GM19351 (cell line): ENCODE measurements around the gene GAMT.
"Not testable (repeated sequence)": the region's sequence is repeated elsewhere in the genome, so short reads cannot be mapped to it uniquely, and the experiment has no call there.

Experiments
- ATAC-seq: cut with Tn5 transposase; IDR thresholded peaks from one replicate; pipeline ENCODE4 v1.9.1; 2021; ENCODE audit warnings: mild to moderate bottlenecking, moderate library complexity; ENCODE audit not compliant: unreplicated experiment

GAMT gene

GRCh38 chr19:1434040-1434366, 32.7 kb upstream of the GAMT start:
- no peak for ATAC-seq

DNA sequence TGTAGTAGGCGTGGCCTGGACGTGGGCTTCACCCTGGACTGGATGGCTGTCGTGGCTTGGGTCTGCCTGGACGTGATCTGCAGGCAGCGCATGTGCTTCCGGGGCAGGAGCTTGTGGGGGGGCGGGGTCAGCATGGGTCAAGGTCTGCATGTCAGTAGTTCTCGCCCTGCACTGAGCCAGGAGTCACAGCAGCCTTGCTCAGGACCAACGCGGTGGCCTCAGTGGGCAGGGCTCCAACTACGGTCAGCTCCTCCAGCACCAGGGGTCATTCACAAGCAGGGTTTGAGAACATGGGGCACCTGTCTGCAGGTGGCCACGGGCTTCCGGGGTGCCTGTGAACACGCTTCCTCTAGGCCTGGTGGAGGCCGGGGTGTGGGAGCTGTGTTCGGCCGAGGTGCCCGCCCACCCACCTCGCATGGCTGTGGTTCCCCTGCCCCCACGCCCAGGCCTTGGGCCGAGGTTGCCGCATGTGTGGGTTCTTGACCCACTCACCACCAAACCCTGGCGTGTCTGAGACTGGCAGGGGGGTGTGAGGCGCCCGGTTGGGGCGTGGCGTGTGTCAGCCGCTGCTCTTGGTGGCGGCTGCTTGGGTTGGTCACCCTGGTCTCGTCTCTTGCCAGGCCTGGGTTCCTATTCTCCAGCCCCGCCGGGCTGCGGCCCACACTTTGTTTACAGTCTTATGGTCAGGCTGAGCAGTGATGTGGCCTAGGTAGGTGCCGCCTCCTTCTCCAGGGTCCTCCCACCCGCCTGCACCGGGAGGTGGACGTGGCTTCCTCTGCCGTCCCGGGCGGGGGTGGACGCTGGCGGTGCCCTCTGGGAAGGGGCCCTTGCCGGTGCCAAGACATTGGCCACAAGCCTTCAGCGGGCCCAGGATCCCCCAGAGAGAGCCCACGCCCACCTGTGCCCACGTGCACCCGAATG, 32.0 kb upstream of the GAMT start:
- ATAC-seq: no peak

- no peak for ATAC-seq
Measured at GRCh38 chr19:1432507-1432887, 31.2 kb upstream of the GAMT start.

DNA sequence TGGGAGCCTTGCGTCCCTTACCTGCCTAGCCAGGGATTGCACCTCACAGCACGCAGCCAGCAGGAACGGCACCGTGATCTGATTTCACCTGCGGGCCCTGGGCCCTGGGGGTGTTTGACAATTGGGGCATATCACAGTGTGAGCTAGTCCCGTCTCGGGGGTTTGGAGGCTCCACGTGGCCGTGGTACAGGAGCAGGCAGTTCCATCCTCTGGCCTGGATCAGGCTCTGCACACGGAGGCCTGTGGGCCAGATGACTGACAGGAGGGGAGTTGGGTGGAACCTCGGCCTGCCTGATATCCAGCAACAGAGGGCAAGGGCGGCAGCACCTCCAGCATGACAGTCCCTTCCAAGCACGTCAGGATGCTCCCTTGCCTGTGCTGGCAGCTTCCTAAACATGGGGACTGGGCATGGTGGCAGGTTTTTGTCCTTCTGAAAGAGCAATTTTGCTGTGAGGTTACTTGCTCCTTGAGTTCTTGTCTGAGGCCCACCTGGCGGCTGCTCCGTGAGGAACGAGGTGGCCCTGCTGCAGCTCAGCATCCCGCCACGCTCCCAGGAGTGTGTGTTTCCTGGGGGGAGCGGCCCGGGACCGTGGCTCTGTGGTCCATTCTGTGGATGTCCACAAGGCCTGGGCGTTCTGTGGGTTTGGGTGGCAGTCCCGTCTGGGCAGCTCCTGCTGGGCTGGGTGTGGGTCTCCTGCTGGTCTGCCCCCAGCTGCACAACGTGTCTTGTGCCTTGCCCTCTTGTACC, 30.6 kb upstream of the GAMT start:
- no peak for ATAC-seq

- ATAC-seq: no peak
Measured at GRCh38 chr19:1430246-1430645, 28.9 kb upstream of the GAMT start.

- no peak for ATAC-seq
Measured at GRCh38 chr19:1429750-1430149, 28.4 kb upstream of the GAMT start.

GRCh38 chr19:1428738-1429391, 27.5 kb upstream of the GAMT start:
- ATAC-seq: no peak

DNA sequence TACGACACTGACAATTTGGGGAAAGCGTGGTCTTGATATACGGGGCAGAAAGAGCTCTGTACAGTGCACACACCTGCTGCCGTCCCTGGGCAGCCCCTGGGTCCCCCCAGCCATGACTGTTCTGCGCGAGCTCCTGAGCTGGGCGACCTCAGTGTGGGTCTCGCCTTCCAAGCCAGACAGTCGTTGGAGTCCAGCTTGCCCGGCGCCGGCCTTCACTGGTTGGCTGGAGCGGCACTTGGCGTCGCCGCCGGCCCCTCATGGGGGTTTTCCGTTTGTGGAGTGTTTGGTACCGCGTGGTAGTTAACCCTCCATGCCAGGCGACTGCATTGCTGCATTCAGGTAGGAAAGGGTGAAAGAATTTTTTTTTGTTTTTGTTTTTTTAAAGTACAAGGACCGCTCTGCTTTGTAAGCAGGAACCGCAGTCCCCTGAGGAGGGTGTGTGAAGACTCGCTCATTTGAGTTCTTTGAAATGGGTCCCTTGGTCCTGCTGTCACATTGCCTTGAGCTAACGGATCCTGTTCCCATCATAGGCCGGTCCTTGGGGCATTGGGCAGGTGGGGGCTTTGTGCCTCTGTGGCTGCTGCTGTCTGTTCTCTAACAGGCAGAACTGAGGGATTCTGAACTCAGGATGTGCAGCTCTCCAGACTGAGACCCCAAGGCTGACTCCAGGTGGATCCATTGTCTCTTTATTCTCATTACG, 26.0 kb upstream of the GAMT start:
- no peak for ATAC-seq

- ATAC-seq: no peak
Measured at GRCh38 chr19:1426736-1427135, 25.4 kb upstream of the GAMT start.

GRCh38 chr19:1425902-1426301, 24.6 kb upstream of the GAMT start:
- no peak for ATAC-seq

DNA sequence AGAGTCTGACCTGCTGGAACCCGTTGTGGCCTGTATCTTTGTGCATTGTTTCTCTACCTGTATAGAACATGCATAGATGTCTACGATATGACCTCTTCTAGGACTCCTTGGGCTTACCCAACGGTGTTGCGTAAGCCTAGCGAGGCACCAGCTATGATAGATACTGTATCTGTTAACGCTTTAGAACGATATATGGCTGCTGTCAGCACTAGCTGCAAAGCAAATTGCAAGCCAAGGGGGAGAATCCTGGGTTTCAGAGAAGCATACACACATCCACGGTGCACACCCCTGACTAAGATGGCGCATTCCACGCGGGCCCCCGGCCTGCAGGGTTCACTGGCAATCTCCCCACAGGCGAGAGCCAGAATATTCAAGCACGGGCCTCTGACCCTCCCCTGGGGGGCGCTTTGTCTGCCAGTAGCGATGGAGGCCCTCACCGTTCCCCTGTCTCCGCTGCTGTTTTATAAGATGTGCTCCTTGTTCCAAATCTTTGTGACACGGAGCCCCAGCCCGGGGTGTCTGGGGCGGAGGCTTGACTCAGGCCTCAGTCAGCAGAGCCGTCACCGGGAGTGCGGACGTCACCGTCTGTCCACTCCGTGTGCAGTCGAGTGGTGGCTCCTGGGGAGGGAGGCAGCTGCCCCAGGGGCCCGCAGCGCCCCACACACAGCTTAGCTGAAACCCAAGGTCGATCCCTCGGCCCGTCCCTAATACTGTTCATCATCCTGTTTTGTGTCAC, 23.9 kb upstream of the GAMT start:
- no peak for ATAC-seq

DNA sequence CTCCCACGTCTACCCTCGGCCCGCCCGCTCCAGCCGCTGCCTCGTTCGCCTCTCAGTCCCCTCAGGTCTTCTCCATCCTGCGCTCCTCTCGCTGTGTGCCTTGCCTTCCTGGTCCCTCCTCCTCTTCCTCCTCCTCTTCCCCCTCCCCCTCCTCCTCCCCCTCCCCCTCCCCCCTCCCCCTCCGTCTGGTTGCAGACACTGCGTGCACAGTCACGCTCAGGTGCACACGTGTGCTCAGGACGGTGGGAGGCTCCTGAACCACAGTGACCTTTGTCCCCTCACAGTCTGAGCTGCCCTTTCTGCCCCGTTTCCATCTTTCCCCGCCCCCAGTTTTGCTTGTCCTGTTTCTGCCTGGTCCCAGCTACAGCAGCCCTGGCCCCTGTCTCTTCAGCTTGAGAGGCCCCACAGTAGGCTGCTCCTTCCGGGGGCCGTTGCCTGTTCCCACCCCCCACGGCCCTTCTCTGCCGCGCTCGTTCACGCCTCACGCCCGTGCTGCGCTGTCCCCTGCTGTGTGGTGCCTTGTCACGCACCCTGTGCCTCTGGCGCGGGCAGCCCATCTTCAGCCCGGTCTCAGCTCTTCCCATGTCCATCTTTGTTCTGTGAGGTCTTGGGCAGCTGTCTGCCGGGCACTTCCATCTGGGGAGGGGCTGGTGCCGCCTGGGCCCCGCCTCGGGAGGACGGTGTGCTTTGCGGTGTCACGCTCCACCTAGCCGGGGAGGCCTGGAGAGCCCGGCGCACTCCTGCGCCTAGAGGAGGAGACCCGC, 23.0 kb upstream of the GAMT start:
- ATAC-seq: no peak

DNA sequence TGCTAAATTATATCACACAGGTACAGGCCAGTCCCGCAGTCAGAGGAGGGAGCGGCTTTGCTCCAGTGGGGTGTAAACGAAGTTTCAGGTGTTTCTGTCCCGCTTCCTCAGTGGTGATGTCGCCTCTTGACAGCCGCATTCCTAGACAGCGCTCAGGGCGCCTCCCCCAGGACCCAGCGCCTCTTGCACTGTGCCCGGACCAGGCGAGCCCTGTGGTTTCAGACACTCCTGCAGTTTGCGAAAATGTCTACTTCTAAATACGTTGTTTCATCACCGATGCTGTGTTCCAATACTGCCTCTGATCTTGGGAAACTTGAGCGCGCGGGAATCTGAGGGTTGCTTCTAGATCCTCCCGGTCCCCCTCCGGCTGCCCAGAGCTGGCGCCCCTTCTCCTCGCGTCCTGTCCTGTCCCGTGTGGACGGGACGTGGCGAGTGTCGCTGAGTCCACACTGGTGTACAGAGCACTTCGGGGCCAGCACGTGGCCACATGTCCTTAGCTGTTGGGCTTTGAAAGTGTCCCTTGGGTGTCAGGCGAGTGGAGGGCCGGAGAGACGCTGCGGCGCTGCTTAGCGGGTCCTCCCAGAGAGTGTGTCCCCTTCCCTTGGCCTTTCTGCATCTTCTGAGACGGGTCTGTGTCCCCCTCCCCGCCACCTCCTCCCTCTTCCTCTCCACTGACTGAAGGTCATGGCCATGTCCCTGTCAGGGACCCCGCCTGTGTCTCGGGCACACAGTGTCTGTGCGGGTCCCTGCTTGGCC, 22.3 kb upstream of the GAMT start:
- no peak for ATAC-seq

DNA sequence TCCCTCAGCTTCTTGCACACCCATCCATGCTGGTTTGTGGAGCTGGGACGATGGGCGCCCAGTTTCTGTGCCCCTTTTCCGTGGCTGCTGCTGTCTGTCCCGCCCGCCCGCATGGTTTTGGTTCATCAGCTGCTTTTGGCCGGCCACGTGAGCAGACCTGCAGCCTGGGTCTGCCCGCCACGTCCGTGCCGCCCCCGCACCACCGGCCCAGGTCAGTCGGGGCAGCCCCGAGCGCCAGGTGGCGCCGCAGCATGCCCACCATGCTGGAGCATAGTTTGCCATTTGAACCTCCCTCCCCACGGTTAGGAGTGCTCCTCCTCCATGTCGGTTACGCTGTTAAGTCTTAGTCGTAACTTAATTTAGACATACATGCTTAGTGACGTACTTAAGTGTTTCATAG, 21.6 kb upstream of the GAMT start:
- no peak for ATAC-seq

DNA sequence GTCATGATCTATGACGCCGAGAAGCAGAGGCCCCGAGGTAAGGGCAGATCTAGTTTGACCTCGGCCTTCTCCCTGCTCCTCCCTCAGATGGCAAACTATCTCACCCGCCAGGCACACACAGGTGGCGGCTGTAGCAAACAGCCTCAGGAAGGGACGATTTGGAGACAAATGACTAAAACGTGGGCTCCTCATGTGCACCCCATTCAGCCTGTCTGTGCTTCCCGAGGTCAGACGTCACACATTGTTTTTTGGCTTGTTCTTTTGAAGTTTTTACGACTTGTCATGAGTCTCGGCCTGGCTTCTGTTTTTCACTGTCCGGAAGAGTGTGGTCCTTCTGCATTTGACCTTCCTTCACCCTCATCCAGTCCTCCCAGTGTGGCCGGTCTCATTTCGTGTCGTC, 21.0 kb upstream of the GAMT start:
- no peak for ATAC-seq

GRCh38 chr19:1421958-1422305, 20.6 kb upstream of the GAMT start:
- no peak for ATAC-seq

DNA sequence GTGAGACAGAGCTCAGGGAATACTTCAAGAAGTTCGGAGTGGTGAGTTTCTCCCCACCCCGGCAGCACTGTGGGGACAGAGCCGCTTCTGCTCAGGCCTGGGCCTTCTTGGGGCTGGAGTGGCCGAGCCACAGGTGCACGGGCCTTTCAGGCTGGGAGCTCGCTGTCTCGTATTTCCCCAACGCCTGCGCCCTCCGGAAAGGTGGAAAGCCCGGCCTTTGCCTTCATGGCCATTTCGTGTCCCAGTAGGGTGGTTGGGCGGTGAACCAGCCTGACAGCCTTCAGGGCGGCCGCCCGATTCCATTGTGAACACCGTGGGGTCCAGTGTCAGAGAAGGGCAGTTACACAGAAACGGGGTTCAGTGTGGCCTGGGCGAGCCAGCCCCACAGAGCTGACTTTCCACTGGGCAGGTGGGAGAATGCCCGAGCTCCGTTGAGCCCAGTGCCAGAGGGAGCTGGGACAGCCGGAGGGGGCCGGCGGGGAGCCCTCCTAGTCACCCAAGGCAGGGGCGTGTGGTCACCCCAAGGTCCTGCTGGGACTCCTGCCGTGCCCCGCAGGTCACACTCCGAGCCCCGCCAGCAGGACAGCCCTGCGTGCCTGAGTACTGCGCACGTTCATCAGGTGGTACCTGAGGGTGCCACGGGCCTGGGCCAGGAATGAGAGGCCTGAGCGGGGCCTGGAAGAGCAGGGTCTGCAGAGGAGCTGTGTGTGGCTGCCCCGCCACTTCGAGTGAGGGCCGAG, 20.0 kb upstream of the GAMT start:
- no peak for ATAC-seq

DNA sequence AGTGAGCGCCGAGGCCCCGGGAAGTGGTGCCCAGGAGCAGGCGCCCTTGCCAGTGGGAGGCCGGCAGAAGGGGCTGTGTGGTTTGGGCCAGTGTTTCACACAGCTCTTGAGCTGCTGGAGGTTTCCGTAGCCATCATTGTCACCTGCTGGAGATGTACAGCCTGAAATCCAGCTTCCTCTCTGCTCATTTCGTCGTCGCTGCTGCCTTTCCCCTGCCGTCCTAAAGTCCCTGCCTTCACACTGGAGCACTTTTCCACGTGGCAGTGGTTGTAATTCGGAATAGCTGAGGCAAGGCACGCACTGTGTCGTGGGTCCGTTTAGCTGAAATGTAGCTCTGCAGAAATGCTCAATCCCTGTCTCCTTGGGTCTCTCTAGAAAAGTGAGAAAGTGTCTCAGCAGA, 19.2 kb upstream of the GAMT start:
- ATAC-seq: no peak

DNA sequence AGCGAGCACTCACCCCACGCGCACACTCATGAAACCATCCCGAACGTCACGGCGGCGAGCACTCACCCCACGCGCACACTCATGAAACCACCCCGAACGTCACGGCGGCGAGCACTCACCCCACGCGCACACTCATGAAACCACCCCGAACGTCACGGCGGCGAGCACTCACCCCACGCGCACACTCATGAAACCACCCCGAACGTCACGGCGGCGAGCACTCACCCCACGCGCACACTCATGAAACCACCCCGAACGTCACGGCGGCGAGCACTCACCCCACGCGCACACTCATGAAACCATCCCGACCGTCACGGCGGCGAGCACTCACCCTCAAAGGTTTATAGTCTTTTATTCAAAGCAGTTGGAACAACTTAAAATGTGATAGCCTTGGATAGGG, 18.7 kb upstream of the GAMT start:
- ATAC-seq: not testable (repeated sequence)
